ENCODE results near the gene DMP1. TPM values are rescaled to one million over a fixed set of nuclear protein-coding genes. Genes with fewer than 3 reads are reported as not detected.

DMP1 gene
- not detected for total RNA-seq

GRCh38 chr4:87649980-87650379 lies at the start of gene DMP1:
Gene DMP1 (plus strand): TSS chr4:87650280. CDS start chr4:87656493, 6,213 bp downstream.
- no peak for ATAC-seq

GRCh38 chr4:87601361-87601760 lies 48.7 kb upstream of the DMP1 start:
- ATAC-seq: no peak

GRCh38 chr4:87608229-87608628 lies 41.9 kb upstream of the DMP1 start, which contains the start of gene DSPP:
Gene DSPP (plus strand): TSS chr4:87608529. CDS start chr4:87610909, 2,380 bp downstream.
- ATAC-seq: no peak

- no peak for ATAC-seq
Observed at GRCh38 chr4:87614292-87614890, 35.7 kb upstream of the DMP1 start.

- ATAC-seq: no peak
Observed at GRCh38 chr4:87616268-87616667, 33.8 kb upstream of the DMP1 start.

- no peak for ATAC-seq
Observed at GRCh38 chr4:87620086-87620485, 30.0 kb upstream of the DMP1 start.

GRCh38 chr4:87620491-87620890 lies 29.6 kb upstream of the DMP1 start:
- ATAC-seq: no peak

GRCh38 chr4:87622303-87622702 lies 27.8 kb upstream of the DMP1 start:
- no peak for ATAC-seq

GRCh38 chr4:87624698-87625097 lies 25.4 kb upstream of the DMP1 start:
- no peak for ATAC-seq

GRCh38 chr4:87631668-87632067 lies 18.4 kb upstream of the DMP1 start:
- ATAC-seq: no peak

- ATAC-seq: no peak
Observed at GRCh38 chr4:87632469-87632868, 17.6 kb upstream of the DMP1 start.

- ATAC-seq: no peak
Observed at GRCh38 chr4:87633243-87633642, 16.8 kb upstream of the DMP1 start.

GRCh38 chr4:87644286-87644685 lies 5.8 kb upstream of the DMP1 start:
- no peak for ATAC-seq

- no peak for ATAC-seq
Observed at GRCh38 chr4:87650938-87651337, 858 bp downstream of the DMP1 start.

GRCh38 chr4:87651941-87652340 lies 1.9 kb downstream of the DMP1 start:
- no peak for ATAC-seq

- ATAC-seq: no peak
Observed at GRCh38 chr4:87654487-87655044, 4.5 kb downstream of the DMP1 start.

- ATAC-seq: no peak
Observed at GRCh38 chr4:87657525-87657924, 7.4 kb downstream of the DMP1 start.

GRCh38 chr4:87659247-87659931 lies 9.3 kb downstream of the DMP1 start:
- ATAC-seq: no peak

- ATAC-seq: no peak
Observed at GRCh38 chr4:87662871-87663270, 12.8 kb downstream of the DMP1 start.

GRCh38 chr4:87669373-87669772 lies 19.3 kb downstream of the DMP1 start:
- ATAC-seq: no peak

GRCh38 chr4:87677731-87678130 lies 27.7 kb downstream of the DMP1 start:
- no peak for ATAC-seq

- ATAC-seq: no peak
Observed at GRCh38 chr4:87679449-87680169, 29.5 kb downstream of the DMP1 start.

GRCh38 chr4:87680271-87680670 lies 30.2 kb downstream of the DMP1 start:
- ATAC-seq: no peak

- no peak for ATAC-seq
Observed at GRCh38 chr4:87688316-87688715, 38.2 kb downstream of the DMP1 start.
